CD14-positive monocyte (primary cell): ENCODE data around the gene NFE2L1. TPM values are rescaled to one million over a fixed set of nuclear protein-coding genes. Genes with fewer than 3 reads are reported as not detected.
A peak's percentile ranks its signal among the peaks of the same experiment; 100 is the strongest.

ENCODE experiments used
- DNase-seq, 3 donors: peaks; one replicate each; pipeline ENCODE4 v3.0.0-alpha.2; 2011 to 2022
- H2AFZ ChIP-seq: 2 replicates; pipeline ENCODE4 v1.6.0; 2012; ENCODE audit warnings: mild to moderate bottlenecking, low read depth, low read length, inconsistent platforms; ENCODE audit not compliant: insufficient read depth, poor library complexity, severe bottlenecking
- H3K27ac ChIP-seq, 2 donors: 1 replicate in 1 of 2; 2 replicates in 1 of 2; pipeline ENCODE4 v1.5.1; 2012 to 2013; ENCODE audit warnings: low read length in 2 of 2, control low read depth in 1 of 2, inconsistent platforms in 1 of 2, low read depth in 1 of 2, mild to moderate bottlenecking in 1 of 2
- H3K27me3 ChIP-seq, 2 donors: one replicate each; pipeline versions ENCODE4 v1.6.0 to v1.6.1; 2011 to 2013; ENCODE audit warnings: low read length in 2 of 2; ENCODE audit not compliant: control insufficient read depth in 2 of 2, insufficient read depth in 2 of 2
- H3K36me3 ChIP-seq, 2 donors: replicated peaks in 1 of 2; 1 replicate in 1 of 2; 2 replicates in 1 of 2; pipeline versions ENCODE4 v1.5.1 to v1.6.1; 2012 to 2013; ENCODE audit warnings: low read length in 2 of 2, control low read depth in 1 of 2, inconsistent platforms in 1 of 2, mild to moderate bottlenecking in 1 of 2; ENCODE audit not compliant: insufficient read depth in 2 of 2, control insufficient read depth in 1 of 2
- H3K4me1 ChIP-seq, 2 donors: 1 replicate in 1 of 2; 2 replicates in 1 of 2; pipeline versions ENCODE4 v1.5.1 to v1.6.1; 2012 to 2013; ENCODE audit warnings: low read length in 2 of 2, control low read depth in 1 of 2, inconsistent platforms in 1 of 2, mild to moderate bottlenecking in 1 of 2, moderate library complexity in 1 of 2; ENCODE audit not compliant: insufficient read depth in 2 of 2, control insufficient read depth in 1 of 2
- H3K4me2 ChIP-seq: replicated peaks from 2 replicates; pipeline ENCODE3; 2012; ENCODE audit warnings: low read length, moderate library complexity, mild to moderate bottlenecking; ENCODE audit not compliant: poor library complexity, severe bottlenecking; ENCODE audit errors: extremely low read depth
- H3K4me3 ChIP-seq, 3 experiments: fragments of 200-600 bp in 1 of 3; sonication (generic) in 1 of 3; replicated peaks in 1 of 3; 1 replicate in 2 of 3; 2 replicates in 1 of 3; pipeline ENCODE4 v1.5.1; 2011 to 2013; ENCODE audit warnings: low read length in 3 of 3, mild to moderate bottlenecking in 3 of 3, control low read depth in 2 of 3, low read depth in 2 of 3, inconsistent platforms in 1 of 3, moderate library complexity in 1 of 3
- H3K79me2 ChIP-seq: 2 replicates; pipeline ENCODE4 v1.6.0; 2012; ENCODE audit warnings: mild to moderate bottlenecking, control low read depth, inconsistent platforms, low read length, moderate library complexity; ENCODE audit not compliant: insufficient read depth
- H3K9ac ChIP-seq: 2 replicates; pipeline ENCODE4 v1.6.0; 2017; ENCODE audit warnings: low read length, mild to moderate bottlenecking; ENCODE audit not compliant: insufficient read depth, poor library complexity, severe bottlenecking
- H3K9me3 ChIP-seq, 2 donors: replicated peaks in 1 of 2; 1 replicate in 1 of 2; 2 replicates in 1 of 2; pipeline versions ENCODE4 v1.5.1 to v1.6.1; 2012 to 2013; ENCODE audit warnings: low read length in 2 of 2, control low read depth in 1 of 2; ENCODE audit not compliant: control insufficient read depth in 1 of 2, insufficient read depth in 1 of 2
- H4K20me1 ChIP-seq: 2 replicates; pipeline ENCODE4 v1.6.0; 2012; ENCODE audit warnings: mild to moderate bottlenecking, low read length, control low read depth, moderate library complexity; ENCODE audit not compliant: insufficient read depth
- H3K27ac Mint-ChIP-seq, 7 donors: one replicate each; pipeline ENCODE4 v1.8.0; 2020; ENCODE audit warnings: mild to moderate bottlenecking in 7 of 7, mixed read lengths in 7 of 7, moderate library complexity in 6 of 7, inconsistent platforms in 2 of 7
- H3K27me3 Mint-ChIP-seq, 3 donors: one replicate each; pipeline ENCODE4 v1.8.0; 2021 to 2022; ENCODE audit warnings: low read depth in 3 of 3, mild to moderate bottlenecking in 3 of 3, mixed read lengths in 3 of 3, moderate library complexity in 3 of 3, inconsistent platforms in 1 of 3
- H3K36me3 Mint-ChIP-seq, 2 donors: one replicate each; pipeline ENCODE4 v1.8.0; 2020; ENCODE audit warnings: mixed read lengths in 2 of 2, inconsistent platforms in 1 of 2, mild to moderate bottlenecking in 1 of 2
- H3K4me1 Mint-ChIP-seq: one replicate; pipeline ENCODE4 v1.8.0; 2020; ENCODE audit warnings: mild to moderate bottlenecking, mixed read lengths
- H3K4me3 Mint-ChIP-seq, 2 donors: one replicate each; pipeline ENCODE4 v1.8.0; 2020; ENCODE audit warnings: mild to moderate bottlenecking in 2 of 2, mixed read lengths in 2 of 2, moderate library complexity in 1 of 2
- H3K9me3 Mint-ChIP-seq, 7 donors: one replicate each; pipeline ENCODE4 v1.8.0; 2020 to 2022; ENCODE audit warnings: mixed read lengths in 7 of 7, mild to moderate bottlenecking in 6 of 7, moderate library complexity in 6 of 7, inconsistent platforms in 2 of 7
- WGBS: methylation state at CpG from one replicate; pipeline ENCODE4 v1.1.5; 2013; ENCODE audit warnings: missing lambda C conversion rate; ENCODE audit not compliant: insufficient coverage; 5-methylcytosine and 5-hydroxymethylcytosine counted together
- intact Hi-C, 2 donors: fragments of 100-400 bp; cut with micrococcal nuclease; formaldehyde crosslinking; loops; one replicate each; pipeline versions ENCODE4 v1.15.0 to v1.15.1; 2023
- polyA plus RNA-seq, 3 donors: library from polyadenylated mRNA; depleted of rRNA in 1 of 3; unstranded in 2 of 3; stranded (reverse) in 1 of 3; fragments of 300-500 nt in 2 of 3; fragments of >200 nt in 1 of 3; fragmentation: Illumina TruSeq in 2 of 3; gene quantifications; 1 replicate in 2 of 3; 2 replicates in 1 of 3; pipeline ENCODE4 v1.2.3, GENCODE V29; 2012 to 2021
- TF ChIP-seq, protein P1 (sequence below): fragments of 200-600 bp; IDR thresholded peaks from one replicate; pipeline ENCODE4 v1.8.0; 2022; ENCODE audit warnings: antibody characterized with exemption, mild to moderate bottlenecking

The NFE2L1 gene
- polyA plus RNA-seq, 3 donors, result 2.8 to 27.0 (median 7.1) TPM

DNA sequence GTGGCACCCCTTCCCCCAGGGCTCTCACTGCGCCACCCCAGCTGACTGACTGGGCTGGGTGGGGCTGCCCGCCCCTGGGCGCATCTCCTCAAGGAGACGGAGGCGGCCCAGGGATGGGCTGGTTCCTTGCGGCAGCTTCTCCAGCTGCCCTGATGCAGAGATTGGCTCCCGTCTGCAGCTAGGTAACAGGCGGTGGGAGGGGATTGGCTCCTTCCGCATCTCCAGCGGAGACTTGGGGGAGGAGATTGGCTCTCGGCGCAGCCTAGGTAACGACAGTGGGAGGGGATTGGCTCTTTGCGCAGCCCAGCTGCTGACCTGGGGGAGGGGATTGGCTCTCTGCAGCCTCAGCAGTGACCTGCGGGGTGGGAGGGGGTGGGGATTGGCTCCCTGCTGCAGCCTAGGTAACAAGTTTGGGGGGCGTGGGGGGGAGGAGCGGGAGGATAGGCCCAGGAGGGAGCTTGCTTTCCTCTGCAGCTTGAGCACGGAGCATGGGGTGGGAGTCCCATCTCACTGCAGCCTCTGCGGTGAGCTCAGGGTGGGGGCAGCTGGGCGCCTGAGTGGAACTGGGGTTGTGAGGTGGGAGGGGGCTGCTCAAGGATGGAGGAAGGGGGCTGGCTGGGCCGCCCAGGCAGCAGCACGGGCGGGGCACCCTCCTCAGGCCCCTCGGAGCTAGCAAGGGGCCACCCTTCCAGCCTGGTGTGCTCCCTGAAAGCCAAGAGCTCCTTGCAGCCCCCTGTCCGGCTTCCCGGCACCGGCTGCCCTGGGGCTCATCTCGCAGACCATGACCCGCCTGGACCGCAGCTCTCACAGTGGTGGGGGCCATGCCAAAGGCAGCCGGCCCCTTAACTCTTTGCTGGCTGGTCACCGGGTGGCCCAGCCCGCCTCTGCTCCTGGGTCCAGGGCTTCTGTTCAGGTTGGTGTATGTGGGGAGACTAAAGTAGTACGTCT is 6.4 kb downstream of the NFE2L1 start:
- H3K4me2 ChIP-seq, result no peak overlapping the region
- Mint-ChIP-seq H3K27me3 (no peaks in the 10 kb centered on the region), H3K9me3 (no peaks in the 10 kb centered on the region), H3K4me3 (no peak overlapping the region), H3K27ac (peak overlapping the region in 2 of 7 donors; percentile 30 to 84), H3K4me1 (peaks cover 63% of the 10 kb centered on the region), H3K36me3 (peaks cover 80% of the 10 kb centered on the region in 2 donors)
- H4K20me1 ChIP-seq, result peaks cover 95% of the 10 kb centered on the region
- H3K36me3 ChIP-seq, result peaks cover 69 to 89% of the 10 kb centered on the region in 2 donors
- WGBS, result 97% methylated on average over 29 of the region's 34 CpGs
- H2AFZ ChIP-seq, result no peak overlapping the region
- peak overlapping the region in 1 of 2 donors; percentile 55 for H3K27ac ChIP-seq
- no peaks in the 10 kb centered on the region for H3K9me3 ChIP-seq
- H3K9ac ChIP-seq, result no peak overlapping the region
- H3K4me3 ChIP-seq, result no peak overlapping the region
- peaks cover 80% of the 10 kb centered on the region for H3K79me2 ChIP-seq
- intact Hi-C loops, result no loop called here
- no peak for DNase-seq
- H3K4me1 ChIP-seq, result peaks cover 32 to 66% of the 10 kb centered on the region in 2 donors
- H3K27me3 ChIP-seq, result no peaks in the 10 kb centered on the region
- TF ChIP-seq, protein P1, sequence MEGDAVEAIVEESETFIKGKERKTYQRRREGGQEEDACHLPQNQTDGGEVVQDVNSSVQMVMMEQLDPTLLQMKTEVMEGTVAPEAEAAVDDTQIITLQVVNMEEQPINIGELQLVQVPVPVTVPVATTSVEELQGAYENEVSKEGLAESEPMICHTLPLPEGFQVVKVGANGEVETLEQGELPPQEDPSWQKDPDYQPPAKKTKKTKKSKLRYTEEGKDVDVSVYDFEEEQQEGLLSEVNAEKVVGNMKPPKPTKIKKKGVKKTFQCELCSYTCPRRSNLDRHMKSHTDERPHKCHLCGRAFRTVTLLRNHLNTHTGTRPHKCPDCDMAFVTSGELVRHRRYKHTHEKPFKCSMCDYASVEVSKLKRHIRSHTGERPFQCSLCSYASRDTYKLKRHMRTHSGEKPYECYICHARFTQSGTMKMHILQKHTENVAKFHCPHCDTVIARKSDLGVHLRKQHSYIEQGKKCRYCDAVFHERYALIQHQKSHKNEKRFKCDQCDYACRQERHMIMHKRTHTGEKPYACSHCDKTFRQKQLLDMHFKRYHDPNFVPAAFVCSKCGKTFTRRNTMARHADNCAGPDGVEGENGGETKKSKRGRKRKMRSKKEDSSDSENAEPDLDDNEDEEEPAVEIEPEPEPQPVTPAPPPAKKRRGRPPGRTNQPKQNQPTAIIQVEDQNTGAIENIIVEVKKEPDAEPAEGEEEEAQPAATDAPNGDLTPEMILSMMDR, result no peak

DNA sequence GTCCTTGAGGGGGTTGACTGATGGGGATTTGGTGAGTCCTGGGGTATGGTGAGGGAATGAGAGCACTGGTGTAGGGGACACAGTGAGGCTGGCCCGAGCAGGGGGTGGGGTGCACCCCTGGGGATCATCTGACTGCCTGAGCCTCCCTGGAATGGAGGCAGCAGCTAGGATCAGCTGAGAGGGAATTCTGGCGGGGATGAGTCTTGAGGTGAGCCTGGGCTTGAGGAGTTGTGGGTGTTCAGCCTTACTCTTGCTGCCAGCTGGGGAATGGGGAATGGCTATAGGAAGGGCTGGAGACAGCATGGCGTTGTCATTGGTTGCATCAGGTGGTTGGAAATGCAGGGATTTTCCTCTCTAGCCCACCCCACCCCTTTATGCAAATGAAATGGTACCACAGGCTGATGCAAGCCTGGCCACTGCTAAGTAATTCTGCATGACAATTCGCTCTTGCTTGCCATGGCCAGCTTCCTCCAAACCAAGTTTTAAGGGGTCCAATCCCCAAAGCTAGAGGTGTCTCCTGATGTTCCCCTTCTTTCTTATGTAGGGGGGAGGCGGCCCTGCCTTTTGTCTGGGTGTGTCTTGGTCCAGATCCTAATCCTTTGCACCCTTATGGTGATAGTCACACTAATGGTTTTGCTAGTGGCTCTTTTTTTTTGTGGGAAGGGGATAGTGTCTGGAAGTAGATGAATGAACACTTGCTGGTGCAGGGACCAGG is 7.5 kb downstream of the NFE2L1 start:
- TF ChIP-seq, protein P1, result no peak
- Mint-ChIP-seq H3K36me3 (peaks cover 85 to 87% of the 10 kb centered on the region in 2 donors), H3K27ac (peak overlapping the region in 6 of 7 donors; percentile 56 to 84 (median 76)), H3K9me3 (no peaks in the 10 kb centered on the region), H3K4me3 (peak overlapping the region in 1 of 2 donors; percentile 33), H3K27me3 (no peaks in the 10 kb centered on the region), H3K4me1 (peaks cover 61% of the 10 kb centered on the region)
- Histone ChIP-seq H3K79me2 (peaks cover 74% of the 10 kb centered on the region), H3K4me1 (peaks cover 28 to 65% of the 10 kb centered on the region in 2 donors), H3K4me3 (no peak overlapping the region), H3K9ac (no peak overlapping the region), H3K27ac (peak overlapping the region in 1 of 2 donors; percentile 53), H3K9me3 (no peaks in the 10 kb centered on the region), H4K20me1 (peaks cover 97% of the 10 kb centered on the region), H3K36me3 (peaks cover 74 to 95% of the 10 kb centered on the region in 2 donors), H2AFZ (no peak overlapping the region), H3K4me2 (peak overlapping the region; percentile 20), H3K27me3 (no peaks in the 10 kb centered on the region)
- intact Hi-C loops, result no loop called here
- 92% methylated on average over 1 of the region's 5 CpGs for WGBS
- peak in 2 of 3 donors; percentile 7 to 43 for DNase-seq
